Fibroblast of villous mesenchyme (primary cell): ENCODE results near the gene ADAMTSL1. TPM values are rescaled to one million over a fixed set of nuclear protein-coding genes. Genes with fewer than 3 reads are reported as not detected.
A peak's percentile ranks its signal among the peaks of the same experiment; 100 is the strongest.

ENCODE experiments used
- DNase-seq: peaks from one replicate; pipeline ENCODE4 v3.0.0-alpha.2; 2010; ENCODE audit warnings: low read depth
- H3K4me3 ChIP-seq: 2 replicates; pipeline ENCODE4 v1.5.1; 2011; ENCODE audit warnings: low read depth, mild to moderate bottlenecking, low read length
- CTCF ChIP-seq: IDR thresholded peaks from 2 replicates; pipeline ENCODE4 v1.5.1; 2012; ENCODE audit warnings: low read depth, mild to moderate bottlenecking, low read length; ENCODE audit not compliant: insufficient read depth
- total RNA-seq: library from RNA; depleted of rRNA; stranded (reverse); fragments of >200 nt; gene quantifications from 2 replicates; pipeline ENCODE4 v1.2.3, GENCODE V29; 2012

The ADAMTSL1 gene
- total RNA-seq, 1 donor = 3.0 TPM

- TF ChIP-seq CTCF = no peak
- DNase-seq = no peak
- no peak overlapping the region for H3K4me3 ChIP-seq
Observed at GRCh38 chr9:18893046-18893445, 419.1 kb downstream of the ADAMTSL1 start.

- no peak for TF ChIP-seq CTCF
- no peak overlapping the region for H3K4me3 ChIP-seq
- DNase-seq = no peak
Observed at GRCh38 chr9:18893491-18893890, 419.5 kb downstream of the ADAMTSL1 start.

GRCh38 chr9:18896004-18896403 lies 422.1 kb downstream of the ADAMTSL1 start:
- no peak for TF ChIP-seq CTCF
- no peak for DNase-seq
- H3K4me3 ChIP-seq = no peak overlapping the region

- DNase-seq = peak; percentile 26
- no peak for TF ChIP-seq CTCF
- no peak overlapping the region for H3K4me3 ChIP-seq
Observed at GRCh38 chr9:18896531-18897179, 422.7 kb downstream of the ADAMTSL1 start.

GRCh38 chr9:18903450-18903849 lies 429.5 kb downstream of the ADAMTSL1 start:
- TF ChIP-seq CTCF = no peak
- no peak overlapping the region for H3K4me3 ChIP-seq
- no peak for DNase-seq

GRCh38 chr9:18905028-18905882 lies 431.3 kb downstream of the ADAMTSL1 start:
- peak; percentile 14 for DNase-seq
- no peak for TF ChIP-seq CTCF
- no peak overlapping the region for H3K4me3 ChIP-seq
